Activated CD8-positive, alpha-beta memory T cell treated with anti-CD3 and anti-CD28 coated beads for 24 hours (primary cell): Measurements from ENCODE around the gene FOXP1.

Experiments used
- DNase-seq: peaks from one replicate; pipeline ENCODE4 v3.0.0-alpha.2; 2020

Gene FOXP1

DNA sequence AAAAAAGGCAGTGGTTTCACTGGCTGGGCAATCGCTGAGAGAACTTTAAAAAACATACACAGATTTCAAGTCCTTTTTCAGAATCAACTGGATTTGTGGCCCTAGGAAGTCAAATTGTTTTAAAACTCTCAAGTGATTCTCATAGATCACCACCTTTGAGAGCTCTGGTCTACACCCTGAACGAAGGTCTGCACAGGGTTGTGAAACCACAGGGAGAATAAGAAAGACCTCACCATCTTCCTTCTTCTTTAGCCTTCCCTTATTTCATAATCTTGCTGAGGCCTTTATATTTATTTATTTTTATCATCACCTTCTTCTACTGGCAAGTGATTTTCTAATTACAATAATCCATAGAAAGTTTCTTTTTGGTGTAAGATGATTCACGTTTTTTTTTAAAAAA, 58.1 kb downstream of the FOXP1 start:
- no peak for DNase-seq

DNA sequence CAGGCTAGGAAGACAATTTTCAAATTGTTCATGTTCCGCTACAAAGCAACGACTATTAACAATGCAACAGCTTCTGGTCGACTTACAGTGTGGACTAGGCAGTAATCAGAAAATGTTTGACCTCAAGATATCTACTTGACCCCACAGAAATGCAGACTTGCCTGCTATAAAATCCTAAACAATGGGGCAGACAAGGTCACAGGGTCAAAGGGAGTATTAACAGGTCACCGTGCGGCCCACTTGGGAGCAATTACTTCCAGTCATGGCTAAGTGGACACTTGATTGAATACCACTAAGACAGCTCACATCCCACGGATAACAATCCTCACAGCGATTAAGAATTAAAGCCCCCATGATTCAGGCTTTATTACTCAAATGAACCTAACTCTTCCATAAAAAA, 58.9 kb downstream of the FOXP1 start:
- no peak for DNase-seq

DNA sequence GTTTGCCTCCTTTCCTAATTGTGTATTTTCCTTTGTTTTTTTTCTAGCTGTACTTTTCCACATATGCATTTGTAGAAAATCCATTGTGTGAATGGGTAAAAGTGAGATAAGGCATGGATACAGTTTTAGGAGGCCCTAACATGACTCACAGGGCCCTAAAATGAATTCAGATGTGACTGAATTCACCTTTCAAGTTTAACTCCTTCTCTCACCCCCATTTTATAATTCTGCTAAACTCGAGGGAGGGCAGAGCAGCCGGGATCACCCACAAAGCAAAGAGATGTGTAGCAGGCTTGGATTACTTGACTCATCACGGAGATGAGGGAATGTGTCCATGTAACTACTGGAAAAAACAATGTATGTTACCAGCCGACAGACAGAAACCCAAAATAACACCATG, 59.9 kb downstream of the FOXP1 start:
- DNase-seq, result no peak

DNA sequence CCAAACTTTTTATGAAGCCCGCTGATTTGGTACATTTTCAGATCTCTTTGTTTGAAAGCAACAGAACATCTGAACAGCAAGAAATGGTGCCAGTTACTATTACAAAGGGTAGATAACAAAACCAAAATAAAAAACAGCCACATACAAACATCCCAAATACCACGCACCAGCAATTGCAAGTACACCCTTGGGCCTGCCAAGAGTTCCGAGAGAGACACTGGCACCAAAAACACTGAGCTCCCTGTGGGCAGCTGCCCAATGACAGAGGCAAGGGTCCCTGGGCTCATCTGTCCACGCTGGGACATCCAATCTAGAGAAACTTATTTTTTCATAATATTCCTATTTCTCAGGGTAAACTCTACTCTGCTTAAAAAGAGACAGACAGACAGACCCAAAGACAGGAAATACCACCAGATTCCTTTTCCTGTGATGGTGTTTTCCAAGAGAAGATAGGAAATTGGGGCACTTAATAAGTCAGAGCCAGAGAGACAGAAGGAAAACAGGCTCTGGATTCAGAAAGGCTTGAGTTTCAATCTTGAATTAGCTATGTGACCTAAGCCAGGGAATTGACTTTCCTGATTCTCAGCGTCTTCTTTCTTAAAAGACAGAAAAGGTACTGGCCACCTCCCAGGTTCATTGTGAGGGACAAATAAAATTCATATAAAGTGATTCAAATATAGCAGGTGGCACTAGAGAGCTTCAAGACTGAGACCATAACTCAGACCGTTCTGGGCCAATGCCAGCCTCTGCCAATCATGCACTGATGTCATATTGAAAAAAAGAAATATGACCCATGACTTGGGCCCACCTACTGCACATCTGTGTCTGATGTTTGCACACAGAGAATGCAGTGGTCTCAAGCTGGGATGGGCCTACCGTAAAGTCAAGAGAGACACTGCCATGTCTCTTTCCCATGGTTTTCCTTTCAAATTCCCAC, 61.3 kb downstream of the FOXP1 start:
- no peak for DNase-seq

DNA sequence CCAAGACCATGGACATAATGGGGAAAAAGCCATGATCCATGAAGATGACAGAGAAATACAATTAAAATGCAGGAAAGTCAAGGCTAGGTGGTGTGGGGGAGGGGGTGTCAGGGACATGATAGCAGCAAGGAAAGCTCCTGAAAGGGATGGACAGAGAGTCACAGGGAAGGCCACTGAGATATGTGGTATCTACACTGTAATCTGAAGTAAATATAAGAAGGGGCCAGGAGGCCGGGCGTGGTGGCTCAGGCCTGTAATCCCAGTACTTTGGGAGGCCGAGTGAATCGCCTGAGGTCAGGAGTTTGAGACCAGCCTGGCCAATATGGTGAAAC, 62.5 kb downstream of the FOXP1 start:
- no peak for DNase-seq

DNA sequence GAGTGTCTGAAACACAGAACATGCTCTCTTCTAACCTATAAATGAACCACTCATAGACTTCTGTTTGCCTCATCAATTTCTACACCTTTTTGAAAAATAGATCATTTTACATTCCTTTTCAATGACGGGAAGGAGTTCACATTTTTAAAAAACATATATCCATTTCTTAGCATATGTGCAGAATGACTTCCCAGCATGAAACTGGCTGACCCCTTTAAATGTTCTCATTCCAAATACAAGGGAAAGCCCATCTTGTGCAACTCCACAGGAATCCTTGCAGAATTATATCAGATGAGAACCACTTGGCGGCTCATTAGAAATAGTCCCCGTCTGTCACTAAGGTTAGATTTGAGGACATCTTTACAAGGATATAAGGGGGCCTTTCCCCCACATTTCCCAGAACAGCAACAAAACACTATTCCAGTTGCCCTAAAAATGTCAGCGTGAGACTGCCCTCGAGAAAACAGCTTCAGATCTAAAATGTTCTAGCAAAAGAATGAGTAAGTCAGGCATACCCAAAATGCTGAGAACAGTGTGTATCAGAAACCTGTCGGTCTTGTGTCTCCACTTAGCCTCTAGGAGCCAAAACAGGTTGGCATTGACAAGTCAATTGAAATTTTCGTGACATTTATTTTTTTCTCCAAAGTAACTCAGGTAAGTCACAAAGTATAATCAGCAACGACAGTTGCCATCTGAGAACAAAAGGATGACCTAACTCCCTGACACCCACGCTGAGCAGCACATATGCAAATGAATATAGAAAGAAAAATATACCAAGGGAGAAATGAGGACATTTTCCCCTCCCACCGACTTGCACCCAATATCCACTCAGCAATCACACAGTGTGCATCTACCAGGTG, 63.1 kb downstream of the FOXP1 start:
- no peak for DNase-seq

DNA sequence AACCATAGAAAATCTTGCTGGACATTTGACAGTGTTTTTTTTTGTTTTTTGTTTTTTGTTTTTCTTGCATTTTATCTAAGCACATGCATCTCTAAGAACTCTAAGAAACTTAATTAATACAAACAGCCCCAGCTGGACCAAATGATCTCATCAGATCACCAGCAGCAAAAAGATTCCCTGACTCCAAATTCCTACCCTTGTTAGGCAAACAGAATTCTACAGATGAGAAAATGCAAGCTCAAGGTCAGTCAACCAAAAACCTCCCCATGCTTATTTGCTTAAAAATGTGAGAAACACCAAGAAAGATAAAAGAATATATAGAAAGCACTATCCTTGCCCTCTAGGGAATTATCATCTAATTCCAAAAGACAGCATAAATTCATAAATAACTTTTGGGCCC, 65.4 kb downstream of the FOXP1 start:
- DNase-seq, result no peak

DNA sequence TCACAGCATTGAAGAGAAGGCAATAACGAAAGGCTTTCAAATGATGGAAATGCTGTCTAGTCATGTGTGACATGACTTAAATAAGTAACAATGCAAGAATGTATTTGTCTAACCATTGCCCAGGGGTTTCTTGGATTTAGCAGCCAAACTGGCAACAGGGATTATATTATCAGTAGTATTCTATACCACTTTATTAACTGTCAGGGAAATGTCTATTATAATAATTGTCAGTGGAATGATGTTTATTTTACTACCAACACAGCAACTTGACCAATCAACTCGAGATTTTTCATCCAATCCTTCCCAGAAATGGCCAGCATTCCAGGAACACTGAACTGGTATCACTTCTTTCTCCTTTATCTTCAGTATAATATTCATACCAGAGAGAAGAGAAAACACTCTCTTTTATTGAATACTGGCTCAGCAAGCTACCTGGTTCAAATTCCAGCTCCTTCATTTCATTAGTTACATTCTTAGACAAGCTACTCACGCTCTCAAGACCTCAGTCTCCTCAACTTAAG, 66.2 kb downstream of the FOXP1 start:
- no peak for DNase-seq

DNA sequence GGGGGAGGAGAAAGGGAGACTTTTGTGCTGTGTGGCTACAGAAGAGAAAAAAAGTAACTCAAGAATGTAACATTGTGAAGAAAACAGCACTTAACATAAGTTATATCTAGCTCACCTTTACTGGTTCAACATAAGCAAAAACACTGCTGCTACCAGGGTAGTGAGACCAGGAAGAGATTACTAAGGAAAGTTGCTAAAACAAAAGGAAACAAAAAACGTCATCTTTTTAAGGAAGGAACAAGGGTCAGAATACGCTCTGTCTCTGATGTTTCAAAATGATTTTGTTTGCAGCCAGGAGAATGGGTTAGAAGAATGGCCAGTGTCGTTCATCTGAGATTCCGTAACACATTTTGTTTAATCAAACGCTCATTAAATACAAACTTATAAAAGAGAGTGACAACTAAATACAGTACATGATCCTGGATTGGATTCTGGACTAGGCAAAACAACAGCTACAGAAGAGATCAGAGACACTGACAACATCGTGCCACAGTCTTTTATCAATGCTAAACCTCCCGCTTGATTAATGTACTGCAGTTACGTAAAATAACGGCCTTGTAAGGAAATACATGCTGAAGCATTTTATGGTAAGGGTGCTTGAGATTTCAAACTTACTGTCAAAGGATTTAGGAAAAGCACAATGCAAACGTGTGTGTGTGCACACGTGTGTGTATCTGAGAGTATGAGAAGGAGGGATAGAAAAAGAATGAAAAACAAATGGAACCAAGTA, 67.7 kb downstream of the FOXP1 start:
- DNase-seq, result no peak

DNA sequence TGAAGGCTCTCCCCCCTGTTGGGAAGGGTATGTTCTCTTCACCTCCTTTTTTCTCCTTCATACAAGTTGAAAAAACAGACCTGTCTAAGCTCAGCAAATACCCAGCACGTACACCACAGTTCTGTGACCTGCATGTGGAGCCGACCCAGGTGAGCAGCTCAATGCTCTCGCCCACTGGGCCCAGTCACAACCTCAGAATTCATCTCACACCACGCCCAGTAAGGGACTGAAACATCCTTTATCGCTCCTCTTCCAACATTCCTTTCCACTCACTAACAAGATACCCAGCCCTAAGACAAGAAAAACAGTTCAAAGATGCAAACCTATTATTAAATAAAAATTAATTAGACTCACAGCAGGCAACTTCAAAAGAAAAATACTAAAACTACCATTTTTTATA, 68.9 kb downstream of the FOXP1 start:
- DNase-seq, result no peak

DNA sequence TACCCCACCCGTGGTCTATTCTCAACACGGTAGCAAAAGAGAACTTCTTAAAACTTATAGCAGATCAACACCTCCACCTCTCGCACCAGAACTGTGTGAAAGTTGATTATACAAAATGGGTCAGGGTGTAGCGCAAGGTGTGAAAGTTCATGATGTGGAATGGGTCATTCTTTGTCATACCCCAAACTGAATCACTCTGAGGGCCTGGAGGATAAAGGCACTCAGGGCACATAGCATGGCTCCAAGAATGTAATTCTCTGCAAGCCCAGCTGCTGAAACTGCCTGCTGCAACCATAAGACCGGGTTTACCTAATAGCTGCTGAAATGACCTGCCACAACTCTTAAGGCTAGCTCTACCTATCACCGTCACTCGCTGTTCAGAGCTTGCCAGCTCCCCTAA, 70.0 kb downstream of the FOXP1 start:
- no peak for DNase-seq

DNA sequence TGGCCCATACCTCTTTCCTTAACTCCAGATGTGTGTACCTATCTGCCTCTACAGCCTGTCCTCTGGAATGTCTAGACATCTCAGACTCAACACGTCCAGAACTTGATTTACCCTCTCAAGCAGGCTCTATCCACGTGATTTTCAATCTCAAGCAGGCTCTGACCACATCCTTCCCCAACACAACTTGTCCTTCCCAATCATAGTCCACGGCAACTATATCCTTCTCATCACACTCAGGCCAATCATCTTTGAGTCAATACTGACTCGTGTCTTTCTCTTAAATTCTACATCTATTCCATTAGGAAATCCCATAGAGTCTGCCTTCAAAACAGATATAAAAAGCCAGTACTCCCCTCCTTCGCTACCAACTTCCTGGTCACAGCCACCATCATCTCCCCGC, 70.4 kb downstream of the FOXP1 start:
- peak; percentile 50 for DNase-seq

DNA sequence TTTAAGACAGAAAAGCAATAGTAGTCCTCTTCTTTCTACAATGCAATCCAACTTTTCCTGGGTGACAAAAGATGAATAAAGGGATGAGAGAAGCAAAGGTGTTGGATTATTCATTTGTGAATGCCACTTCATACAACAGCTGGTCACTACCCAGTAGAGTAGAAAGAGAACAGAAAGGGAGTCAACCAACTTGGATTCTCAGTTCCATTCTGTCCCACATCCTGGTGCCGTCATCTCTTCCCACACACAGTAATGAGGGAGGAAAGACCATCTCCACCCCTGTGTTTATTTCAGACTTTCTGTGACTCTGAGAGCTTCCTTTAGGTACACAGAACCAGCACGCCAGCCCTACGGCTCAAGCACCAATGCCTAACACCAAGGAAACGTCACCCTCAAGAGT, 71.0 kb downstream of the FOXP1 start:
- DNase-seq, result no peak

DNA sequence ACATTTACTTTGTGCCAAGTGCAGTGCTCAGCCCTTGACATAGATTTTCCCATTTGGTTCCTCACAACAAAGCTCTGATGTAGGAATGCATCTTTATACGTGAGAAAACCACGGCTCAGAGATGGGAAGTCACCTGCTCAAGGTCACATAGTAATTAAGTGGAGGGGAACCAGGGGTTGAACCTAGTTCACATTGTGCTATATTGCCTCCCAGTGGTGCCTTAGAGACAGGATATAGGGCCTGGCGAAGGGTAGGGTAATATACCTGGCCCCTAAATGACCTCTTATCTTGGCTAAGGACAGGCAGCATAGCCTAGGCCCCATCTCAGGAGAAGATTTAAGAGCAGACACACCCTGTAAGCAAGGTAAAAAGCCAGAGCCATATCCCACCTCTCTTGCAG, 71.5 kb downstream of the FOXP1 start:
- DNase-seq, result peak; percentile 69

DNA sequence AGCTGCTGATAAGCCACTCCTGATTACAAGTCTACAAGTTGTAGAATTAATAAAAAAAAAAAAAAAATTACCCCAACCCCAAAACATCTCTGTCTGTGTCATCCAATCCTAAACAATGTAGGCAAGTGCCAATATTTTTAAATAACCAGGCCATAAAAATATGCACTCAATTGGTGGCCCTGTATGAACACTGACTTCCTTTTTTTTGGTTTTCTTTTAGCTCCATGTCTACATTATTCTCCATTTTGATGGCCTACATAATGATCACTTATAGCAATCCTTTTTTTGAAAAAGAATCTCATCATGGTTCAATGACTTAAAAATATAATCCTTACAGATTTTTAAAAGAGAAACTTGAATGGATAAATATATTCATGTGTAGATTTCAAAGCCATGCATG, 72.1 kb downstream of the FOXP1 start:
- no peak for DNase-seq

DNA sequence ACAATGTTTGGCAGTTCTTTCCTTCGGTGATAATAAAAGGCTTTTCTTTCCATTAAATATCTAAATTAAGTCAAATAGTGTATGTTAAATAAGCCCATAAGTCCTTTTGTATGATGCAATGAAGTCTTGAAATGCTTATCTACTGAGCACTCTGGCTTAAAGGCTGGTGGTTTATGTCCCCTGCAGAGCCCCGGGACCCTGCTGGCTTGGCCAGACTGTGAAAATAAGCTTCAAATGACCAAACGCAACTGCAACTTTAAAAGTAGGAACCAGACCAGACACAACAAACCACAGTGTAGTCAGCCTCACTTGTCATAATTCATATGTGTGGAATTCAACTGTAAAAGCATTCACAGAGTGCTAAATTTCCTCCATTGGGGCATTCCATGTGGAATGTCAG, 72.5 kb downstream of the FOXP1 start:
- no peak for DNase-seq

DNA sequence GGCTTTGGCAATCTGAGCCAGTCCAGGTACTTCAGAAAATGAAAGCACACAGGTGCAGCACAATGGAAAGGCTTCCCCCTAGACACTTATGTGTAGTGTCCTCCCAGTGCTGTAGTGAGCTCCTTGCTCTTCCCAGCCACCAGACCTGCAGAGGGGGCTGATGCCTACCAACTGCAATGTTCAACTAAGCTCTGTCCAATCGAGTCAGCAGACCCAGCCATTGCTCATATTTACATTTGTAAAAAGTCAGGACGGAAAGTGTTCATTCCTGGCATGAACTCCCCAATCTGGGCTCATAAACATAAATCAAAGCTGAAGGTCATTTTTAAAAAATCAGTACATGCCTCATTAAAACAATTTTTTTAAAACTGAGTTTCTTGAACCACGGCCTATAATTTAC, 73.0 kb downstream of the FOXP1 start:
- no peak for DNase-seq

DNA sequence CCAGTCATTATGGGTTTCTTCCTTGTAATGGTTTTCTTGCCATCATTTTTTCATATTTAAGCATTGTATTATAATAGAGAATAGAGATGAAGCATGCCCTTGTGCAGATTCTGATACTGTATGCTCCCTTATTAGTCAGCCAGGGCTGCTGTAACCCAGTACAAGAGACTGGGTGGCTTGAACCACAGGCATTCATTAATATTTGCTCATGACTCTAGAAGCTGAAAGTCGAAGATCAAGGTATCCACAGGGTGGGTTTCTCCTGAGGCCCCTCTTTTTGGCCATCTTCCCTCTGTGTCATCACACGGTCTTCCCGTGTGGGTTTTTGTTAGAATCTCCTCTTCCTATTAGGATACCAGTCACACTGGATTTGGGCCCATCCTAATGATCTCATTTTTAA, 74.5 kb downstream of the FOXP1 start:
- no peak for DNase-seq

DNA sequence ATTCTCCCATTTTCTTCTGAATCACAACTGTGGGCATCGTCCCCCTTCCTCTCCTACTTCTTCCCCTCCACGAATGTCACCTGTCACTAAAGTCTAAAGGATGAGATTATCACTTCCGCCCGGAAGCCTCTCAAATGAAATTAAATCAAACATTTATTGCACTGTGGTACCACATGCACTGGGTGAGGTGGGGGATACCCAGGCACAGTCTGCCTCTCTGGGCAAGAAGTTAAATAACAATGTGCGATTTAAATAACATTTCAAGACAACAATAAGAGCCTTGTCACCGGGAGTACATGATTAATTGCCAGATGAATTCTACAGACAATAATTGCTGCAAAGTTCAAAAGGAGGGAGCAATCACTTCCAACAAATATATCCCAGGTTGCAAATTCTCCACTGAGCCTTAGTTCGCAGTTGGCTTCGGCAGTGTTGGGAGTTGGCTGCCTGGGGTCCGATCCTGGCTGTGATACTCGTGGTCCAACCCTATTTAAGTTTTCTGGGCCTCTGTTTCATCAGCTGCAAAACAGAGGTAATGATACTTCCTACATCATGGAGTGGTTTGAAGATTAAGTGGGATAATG, 77.7 kb downstream of the FOXP1 start:
- no peak for DNase-seq

DNA sequence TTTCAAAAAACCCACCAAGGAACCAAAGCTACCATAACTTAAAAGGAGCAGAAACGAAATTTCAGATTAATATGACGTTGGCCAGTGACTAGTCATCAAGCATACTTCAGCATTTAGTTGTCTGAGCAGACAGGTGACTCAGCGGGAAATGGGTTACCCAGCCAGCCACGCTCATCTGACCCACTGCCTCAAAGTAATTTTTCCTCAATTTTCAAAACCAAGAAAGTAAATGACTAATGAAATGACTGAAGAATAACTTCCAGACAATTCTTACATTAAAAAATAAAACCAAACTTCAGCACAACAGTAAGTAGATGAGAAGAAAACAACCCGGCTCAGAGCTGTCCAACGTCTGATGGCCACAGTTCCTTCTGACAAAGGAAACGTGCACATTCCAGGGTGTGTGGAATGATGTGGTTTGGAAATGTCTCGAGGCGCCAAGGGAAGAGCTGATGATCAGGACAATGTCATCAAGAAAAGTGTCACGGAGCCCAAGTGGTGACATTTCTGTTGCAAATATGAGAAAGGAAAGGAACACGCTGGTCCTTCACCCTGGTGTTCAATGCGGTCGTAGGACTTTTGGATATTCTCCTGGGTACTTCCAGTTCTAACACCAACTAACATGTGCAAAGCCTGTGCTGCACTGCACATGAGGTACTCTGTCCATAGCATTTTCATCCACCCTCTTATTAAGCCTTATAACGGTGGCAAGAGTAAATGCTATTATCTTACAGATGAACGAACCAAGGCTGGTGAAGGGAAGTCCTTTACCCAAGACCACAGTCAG, 79.1 kb downstream of the FOXP1 start:
- DNase-seq, result peak; percentile 61

DNA sequence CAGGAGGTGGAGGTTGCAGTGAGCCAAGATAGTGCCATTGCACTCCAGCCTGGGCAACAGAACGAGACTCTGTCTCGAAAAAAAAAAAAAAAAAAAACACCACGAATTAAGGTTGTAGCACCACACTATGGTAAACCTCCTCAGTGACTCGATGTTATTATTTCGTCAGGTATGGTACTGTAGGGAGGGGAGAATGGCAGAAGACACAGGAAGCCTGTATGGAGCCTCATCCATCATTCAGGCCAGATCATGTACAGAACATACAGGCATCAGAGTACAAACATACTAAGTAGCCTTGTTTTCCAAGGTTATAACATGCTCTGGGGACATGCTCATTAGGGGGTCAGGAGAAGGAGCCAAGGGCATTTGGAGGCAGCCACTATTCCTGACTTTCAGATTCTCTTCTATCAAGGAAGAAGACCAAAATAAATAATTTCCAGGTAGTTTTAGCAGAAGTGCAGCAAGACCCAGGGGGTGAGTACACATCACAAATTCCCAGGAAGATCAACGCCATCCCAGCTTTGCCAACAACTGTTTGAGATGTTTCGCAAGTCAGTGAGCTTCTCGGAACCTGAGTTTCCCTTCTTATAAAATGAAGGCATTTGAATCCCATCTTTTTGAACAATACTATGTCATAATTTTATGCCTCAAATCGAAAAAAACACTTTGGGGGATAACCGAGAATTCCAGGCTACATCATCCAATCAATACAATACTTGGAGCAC, 79.8 kb downstream of the FOXP1 start:
- peak; percentile 50 for DNase-seq
